Ishikawa (cell line): ENCODE data around the gene NDST3.

Source experiments
- CEBPB ChIP-seq: IDR thresholded peaks from 2 replicates; pipeline ENCODE4 v1.6.1; 2012
- EP300 ChIP-seq: IDR thresholded peaks from 2 replicates; pipeline ENCODE4 v1.6.1; 2012; ENCODE audit warnings: borderline replicate concordance
- NFIC ChIP-seq: IDR thresholded peaks from 2 replicates; pipeline ENCODE4 v1.6.1; 2012
- TCF12 ChIP-seq: IDR thresholded peaks from 2 replicates; pipeline ENCODE4 v1.6.1; 2012; ENCODE audit warnings: low read depth
- ZBTB7A ChIP-seq: IDR thresholded peaks from 2 replicates; pipeline ENCODE4 v1.6.1; 2012; ENCODE audit warnings: low read depth

DNA sequence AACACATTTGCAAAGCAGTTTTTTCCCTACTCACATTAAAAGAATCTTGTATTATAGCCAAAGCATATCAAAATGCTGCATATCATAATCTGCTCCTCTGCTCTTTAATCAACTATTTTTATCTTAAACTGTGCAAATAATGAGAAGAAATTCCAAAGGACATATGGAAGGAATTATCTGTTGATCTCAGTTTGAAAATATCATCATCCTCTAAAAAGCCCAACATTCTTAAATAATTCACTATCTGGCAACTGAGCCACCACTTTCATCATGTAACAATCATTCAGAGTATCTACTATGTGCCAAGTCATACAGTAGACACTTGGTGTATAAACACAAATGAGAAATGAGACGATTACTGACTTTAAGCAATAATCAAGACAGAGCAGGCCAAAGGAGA lies 255.5 kb downstream of the NDST3 start:
- TF ChIP-seq TCF12 (no peak), EP300 (no peak), CEBPB (no peak), NFIC (no peak), ZBTB7A (no peak)
